Stimulated activated naive CD8-positive, alpha-beta T cell treated with anti-CD3 and anti-CD28 coated beads, Interleukin-15, Interleukin-2, amounts not matched to agents 100 ng/mL and 50 ng/mL, for 24 hours (primary cell): ENCODE data around the gene CELA3A.

Source experiments
- H3K27ac Mint-ChIP-seq: one replicate; pipeline ENCODE4 v1.8.0; 2021; ENCODE audit warnings: mild to moderate bottlenecking, mixed read lengths
- H3K27me3 Mint-ChIP-seq: one replicate; pipeline ENCODE4 v1.8.0; 2021; ENCODE audit warnings: mixed read lengths
- H3K36me3 Mint-ChIP-seq: one replicate; pipeline ENCODE4 v1.8.0; 2021; ENCODE audit warnings: low read depth, mixed read lengths
- H3K4me1 Mint-ChIP-seq: one replicate; pipeline ENCODE4 v1.8.0; 2021; ENCODE audit warnings: low read depth, mixed read lengths
- H3K4me3 Mint-ChIP-seq: one replicate; pipeline ENCODE4 v1.8.0; 2021; ENCODE audit warnings: mild to moderate bottlenecking, mixed read lengths
- H3K9me3 Mint-ChIP-seq: one replicate; pipeline ENCODE4 v1.8.0; 2021; ENCODE audit warnings: mixed read lengths

CELA3A gene

DNA sequence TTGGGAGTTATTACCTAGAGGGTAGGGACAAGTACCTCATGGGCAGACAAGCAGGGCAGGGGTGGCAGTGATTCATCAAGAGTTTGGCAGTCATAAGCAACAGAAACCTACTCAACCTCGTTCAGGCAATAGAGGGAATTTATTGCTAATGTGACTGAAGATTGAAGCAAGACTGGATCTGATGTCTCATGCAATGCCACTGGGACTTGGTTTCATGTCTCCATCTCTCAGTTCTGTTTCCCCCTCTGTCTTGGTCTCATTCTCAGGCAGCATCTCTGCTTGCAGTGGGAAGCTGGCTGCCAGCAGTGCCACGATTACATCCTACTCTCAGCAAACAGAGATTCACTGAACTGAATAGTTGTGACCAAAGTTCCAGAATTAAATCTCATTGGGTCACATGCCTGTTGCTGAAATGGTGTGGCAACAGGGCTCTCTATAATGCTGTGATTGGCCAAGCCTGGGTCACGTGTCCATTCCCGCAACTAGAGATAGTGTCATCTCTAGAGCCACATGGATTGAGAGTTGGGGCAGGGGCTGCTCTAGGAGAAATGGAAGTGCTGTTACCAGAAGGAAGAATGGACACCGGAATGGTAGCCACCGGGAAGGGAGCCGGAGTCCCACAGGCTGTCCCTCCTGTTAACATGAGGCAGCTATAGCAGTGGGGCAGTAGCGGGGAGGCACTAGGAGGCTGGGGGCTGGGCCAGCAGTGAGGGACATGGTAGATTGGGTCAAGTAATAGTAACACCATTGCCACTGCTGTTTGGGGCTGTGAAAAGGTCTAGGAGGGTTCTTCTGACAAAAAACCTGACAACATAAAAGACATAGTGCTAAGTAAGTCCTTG, 47.1 kb downstream of the CELA3A start:
- peaks cover 5% of the 10 kb centered on the region for H3K9me3 Mint-ChIP-seq
- peaks cover 60% of the 10 kb centered on the region for H3K4me1 Mint-ChIP-seq
- H3K27ac Mint-ChIP-seq: peak overlapping the region; percentile 90
- no peak overlapping the region for H3K4me3 Mint-ChIP-seq
- no peaks in the 10 kb centered on the region for H3K27me3 Mint-ChIP-seq
- H3K36me3 Mint-ChIP-seq: peaks cover 8% of the 10 kb centered on the region

DNA sequence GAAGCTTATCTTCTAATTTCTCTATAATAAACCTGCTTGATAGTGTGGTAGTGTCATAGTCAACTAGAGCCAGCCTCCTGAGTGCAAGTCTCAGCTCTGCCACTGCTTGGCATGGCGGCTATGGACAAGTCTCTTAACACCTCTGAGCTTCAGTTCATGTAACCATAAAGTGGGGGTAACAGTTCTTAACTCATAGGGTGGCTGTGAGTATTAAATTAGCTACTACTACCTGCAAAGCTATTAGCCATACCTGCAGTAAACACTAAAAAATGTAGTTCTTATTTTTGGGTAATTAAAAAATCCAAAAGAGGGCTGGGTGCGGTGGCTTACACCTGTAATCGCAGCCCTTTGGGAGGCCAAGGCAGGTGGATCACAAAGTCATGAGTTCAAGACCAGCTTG, 48.9 kb downstream of the CELA3A start:
- Mint-ChIP-seq H3K27ac (no peak overlapping the region), H3K36me3 (peaks cover 20% of the 10 kb centered on the region), H3K9me3 (peaks cover 3% of the 10 kb centered on the region), H3K27me3 (no peaks in the 10 kb centered on the region), H3K4me3 (no peak overlapping the region), H3K4me1 (peaks cover 65% of the 10 kb centered on the region)

DNA sequence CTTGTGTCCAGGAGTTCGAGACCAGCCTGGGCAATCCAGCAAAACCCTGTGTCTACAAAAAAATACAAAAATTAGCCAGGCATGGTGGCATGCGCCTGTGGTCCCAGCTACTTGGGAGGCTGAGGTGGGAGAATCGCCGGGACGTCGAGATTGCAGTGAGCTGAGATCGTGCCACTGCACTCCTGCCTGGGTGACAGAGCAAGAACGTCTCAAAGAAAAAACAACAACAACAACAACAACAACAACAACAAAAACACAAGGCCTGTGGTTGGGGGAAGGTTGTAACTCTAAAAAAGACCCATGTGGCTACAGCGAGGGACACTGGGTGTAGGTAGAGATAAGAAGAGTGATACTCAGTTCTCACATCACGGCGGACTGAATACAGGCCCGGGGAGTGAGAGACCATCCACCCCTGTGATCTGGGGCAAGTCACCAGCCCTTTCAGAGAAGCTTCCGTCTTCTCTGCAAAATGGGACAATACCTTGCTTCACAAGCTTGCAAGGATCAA, 50.2 kb downstream of the CELA3A start:
- Mint-ChIP-seq H3K4me1 (peaks cover 72% of the 10 kb centered on the region), H3K9me3 (no peaks in the 10 kb centered on the region), H3K36me3 (peaks cover 30% of the 10 kb centered on the region), H3K27me3 (no peaks in the 10 kb centered on the region), H3K27ac (peak overlapping the region; percentile 85), H3K4me3 (peak overlapping the region; percentile 79)

DNA sequence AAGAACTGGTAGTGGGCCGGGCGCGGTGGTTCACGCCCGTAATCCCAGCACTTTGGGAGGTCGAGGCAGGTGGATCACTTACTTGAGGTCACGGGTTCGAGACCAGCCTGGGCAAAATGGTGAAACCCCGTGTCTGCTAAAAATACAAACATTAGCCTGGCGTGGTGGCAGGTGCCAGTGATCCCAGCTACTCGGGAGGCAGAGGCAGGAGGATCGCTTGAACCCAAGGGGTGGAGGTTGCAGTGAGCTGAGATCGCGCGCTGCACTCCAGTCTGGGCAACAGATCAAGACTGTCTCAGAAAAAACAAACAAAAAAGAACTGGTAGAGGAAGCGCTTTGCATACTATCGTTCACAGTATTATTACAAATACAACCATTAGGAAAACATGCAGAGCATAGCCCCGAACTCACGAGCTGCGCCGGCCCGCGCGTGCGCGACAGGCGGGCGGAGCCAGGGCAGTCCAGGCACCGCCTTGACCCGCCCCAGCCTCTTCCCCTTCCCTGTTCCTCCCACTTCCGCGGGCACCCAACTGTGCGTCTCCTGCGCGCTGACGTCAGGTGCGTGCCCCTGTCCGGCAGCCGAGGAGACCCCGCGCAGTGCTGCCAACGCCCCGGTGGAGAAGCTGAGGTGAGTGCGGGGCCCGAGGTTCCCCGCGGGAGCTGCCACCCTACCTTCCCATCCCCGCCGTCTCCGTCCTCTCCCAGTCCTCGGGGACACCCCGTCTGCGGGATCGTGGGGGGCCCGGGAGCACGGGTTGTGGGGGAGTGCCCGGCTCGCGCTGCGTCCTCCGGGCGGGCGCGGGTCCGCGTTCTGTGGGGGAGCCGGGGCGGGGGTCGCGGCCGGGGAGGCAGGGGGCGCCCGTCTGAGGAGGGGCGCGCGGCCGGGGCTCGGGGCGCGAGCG, 50.9 kb downstream of the CELA3A start, which contains the start of gene CDC42:
CDC42 (plus strand) TSS at position 595 of the 902 bp plus-strand sequence. CDS start 25,770 bp downstream, outside the sequence.
- peaks cover 72% of the 10 kb centered on the region for H3K4me1 Mint-ChIP-seq
- H3K36me3 Mint-ChIP-seq: peaks cover 36% of the 10 kb centered on the region
- no peaks in the 10 kb centered on the region for H3K27me3 Mint-ChIP-seq
- H3K27ac Mint-ChIP-seq: peak within 1 kb of the TSS; percentile 97
- H3K4me3 Mint-ChIP-seq: peak within 1 kb of the TSS; percentile 96
- no peaks in the 10 kb centered on the region for H3K9me3 Mint-ChIP-seq

DNA sequence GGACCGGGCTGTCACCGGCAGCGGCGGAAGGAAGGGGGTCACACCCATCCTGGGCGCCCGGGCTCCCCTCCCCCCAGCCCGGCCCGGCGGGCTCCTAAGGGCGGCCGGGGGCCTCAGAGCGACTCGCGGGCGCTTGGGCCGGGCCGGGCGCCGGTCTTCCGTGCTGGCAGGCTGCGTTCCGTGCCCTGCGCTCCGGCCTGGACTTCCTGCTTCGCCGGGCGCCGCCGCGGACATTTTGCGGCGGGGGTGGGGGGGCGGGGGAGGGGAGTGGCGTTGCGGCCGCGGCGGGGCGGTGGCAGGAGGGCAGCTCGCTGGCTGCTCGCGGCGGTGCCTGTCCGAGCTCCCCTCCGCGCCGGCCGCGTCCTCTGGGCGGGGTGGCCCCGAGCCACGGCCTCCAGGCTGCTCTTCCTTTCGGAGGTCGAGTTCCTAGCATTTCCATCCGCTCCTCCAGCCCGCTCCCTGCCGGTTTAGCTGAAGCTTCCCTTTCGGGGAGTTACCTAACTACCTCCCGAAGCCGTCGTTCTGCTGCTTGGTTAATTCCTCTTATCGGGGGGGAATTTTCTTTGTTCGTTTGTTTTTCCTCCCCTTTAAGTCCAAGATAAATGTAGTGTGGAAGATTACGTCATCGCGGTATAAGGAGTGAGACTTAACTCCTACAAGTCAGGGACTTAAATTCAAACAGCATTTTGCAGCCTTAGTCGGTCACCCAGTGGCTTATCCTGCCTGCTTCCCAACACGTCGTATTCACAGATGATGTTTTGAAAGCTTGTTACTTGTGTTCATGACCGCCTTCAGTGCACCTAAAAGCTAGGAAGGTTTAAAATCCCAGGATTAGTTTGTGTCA, 51.8 kb downstream of the CELA3A start:
- Mint-ChIP-seq H3K4me1 (peaks cover 72% of the 10 kb centered on the region), H3K27me3 (no peaks in the 10 kb centered on the region), H3K4me3 (peak overlapping the region; percentile 96), H3K36me3 (peaks cover 45% of the 10 kb centered on the region), H3K9me3 (no peaks in the 10 kb centered on the region), H3K27ac (peak overlapping the region; percentile 97)

DNA sequence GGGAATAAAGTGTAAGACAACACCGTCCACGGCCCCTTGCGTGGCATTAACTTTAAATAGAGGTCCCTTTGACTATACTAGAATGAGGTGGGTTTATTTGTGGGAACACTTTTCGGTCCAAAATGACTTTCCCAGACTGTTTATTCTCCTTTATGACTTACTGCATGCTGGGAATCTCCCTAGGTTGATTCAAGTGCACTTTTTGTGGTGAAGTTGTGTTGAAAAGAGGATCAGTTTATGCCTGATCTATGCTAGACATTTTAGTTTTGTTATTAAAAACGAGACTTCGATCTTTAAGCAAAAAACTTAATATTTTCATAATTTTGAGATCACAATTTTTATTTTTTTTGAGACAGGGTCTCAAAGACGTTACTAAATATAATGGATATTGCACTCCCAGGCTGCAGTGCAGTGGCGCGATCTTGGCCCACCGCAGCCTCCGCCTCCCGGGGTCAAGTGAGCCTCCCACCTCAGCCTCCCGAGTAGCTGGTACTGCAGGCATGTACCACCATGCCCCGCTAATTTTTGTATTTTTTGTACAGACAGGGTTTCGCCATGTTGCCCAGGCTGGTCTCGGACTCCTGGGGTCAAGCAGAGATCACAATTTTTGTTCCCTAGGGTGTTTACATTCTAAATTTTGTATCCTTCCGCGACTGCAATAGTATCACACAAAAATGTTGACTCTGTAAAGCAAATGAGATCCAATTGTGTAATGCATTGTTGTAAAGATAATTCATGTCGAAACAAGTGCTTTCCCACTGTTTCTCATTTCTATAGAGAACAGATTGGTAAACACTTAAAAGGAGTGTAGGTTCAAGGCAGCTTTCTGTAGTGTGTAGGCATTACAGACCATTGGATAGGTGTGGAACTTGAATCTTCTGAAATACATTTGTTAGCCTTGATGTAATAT, 52.7 kb downstream of the CELA3A start:
- no peaks in the 10 kb centered on the region for H3K9me3 Mint-ChIP-seq
- H3K27ac Mint-ChIP-seq: peak overlapping the region; percentile 97
- peak overlapping the region; percentile 96 for H3K4me3 Mint-ChIP-seq
- H3K36me3 Mint-ChIP-seq: peaks cover 46% of the 10 kb centered on the region
- peaks cover 68% of the 10 kb centered on the region for H3K4me1 Mint-ChIP-seq
- no peaks in the 10 kb centered on the region for H3K27me3 Mint-ChIP-seq

DNA sequence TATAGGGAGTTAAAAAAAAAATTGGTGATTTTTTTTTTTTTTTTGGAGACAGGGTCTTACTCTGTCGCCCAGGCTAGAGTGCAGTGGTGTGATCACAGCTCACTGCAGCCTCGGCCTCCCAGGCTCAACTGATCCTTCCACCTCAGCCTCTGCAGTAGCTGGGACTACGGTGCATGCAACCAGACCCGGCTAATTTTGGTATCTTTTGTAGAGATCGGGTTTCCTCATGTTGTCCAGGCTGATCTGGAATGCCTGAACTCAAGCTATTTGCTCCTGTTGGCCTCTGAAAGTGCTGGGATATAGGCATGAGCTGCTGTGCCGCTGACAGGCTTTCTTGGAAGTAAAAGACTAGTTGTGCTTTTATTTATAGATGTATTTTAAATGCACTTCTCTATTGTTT, 54.0 kb downstream of the CELA3A start:
- Mint-ChIP-seq H3K4me1 (peaks cover 76% of the 10 kb centered on the region), H3K9me3 (no peaks in the 10 kb centered on the region), H3K36me3 (peaks cover 46% of the 10 kb centered on the region), H3K27ac (peak overlapping the region; percentile 69), H3K27me3 (no peaks in the 10 kb centered on the region), H3K4me3 (peak overlapping the region; percentile 69)

DNA sequence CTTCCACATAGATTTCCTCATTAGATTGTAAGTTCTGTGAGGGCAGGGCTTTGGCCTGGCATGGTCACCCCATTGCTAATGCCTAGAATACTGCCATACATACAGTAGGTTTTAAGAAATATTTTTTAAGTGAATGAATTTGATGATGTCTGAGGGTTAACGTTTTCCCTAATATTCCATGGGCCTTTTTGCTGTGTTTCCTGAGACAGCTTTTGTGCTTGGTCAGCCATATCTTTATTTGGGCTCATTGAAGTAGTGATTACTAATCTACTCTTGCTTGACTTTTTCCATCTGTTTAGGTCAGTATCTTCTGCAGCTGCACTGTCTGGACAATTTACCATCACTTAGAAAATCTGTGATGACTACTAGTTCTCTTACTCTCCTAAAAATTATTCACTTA, 54.6 kb downstream of the CELA3A start:
- Mint-ChIP-seq H3K27me3 (no peaks in the 10 kb centered on the region), H3K4me1 (peaks cover 82% of the 10 kb centered on the region), H3K36me3 (peaks cover 46% of the 10 kb centered on the region), H3K4me3 (peak overlapping the region; percentile 61), H3K27ac (peak overlapping the region; percentile 46), H3K9me3 (no peaks in the 10 kb centered on the region)

DNA sequence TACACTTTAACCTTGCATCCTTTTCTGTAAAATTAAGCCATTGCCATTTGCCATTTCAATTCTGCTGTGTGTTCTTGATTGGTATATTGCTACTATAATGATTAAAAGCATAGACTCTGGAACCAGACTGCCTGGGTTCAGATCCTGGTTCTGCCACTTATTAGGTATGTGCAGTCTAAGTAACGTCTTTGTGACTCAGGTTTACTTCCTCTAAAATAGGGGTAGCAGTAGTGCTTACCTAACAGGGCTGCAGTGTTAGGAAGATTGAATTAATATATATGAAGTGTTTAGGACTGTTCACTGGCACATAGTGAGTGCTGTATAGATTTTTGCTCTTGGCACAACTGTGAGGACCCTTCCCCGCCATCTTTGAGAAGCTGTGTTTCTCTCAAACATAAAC, 55.5 kb downstream of the CELA3A start:
- peaks cover 46% of the 10 kb centered on the region for H3K36me3 Mint-ChIP-seq
- peaks cover 82% of the 10 kb centered on the region for H3K4me1 Mint-ChIP-seq
- peak overlapping the region; percentile 61 for H3K4me3 Mint-ChIP-seq
- no peaks in the 10 kb centered on the region for H3K27me3 Mint-ChIP-seq
- H3K27ac Mint-ChIP-seq: peak overlapping the region; percentile 49
- no peaks in the 10 kb centered on the region for H3K9me3 Mint-ChIP-seq

DNA sequence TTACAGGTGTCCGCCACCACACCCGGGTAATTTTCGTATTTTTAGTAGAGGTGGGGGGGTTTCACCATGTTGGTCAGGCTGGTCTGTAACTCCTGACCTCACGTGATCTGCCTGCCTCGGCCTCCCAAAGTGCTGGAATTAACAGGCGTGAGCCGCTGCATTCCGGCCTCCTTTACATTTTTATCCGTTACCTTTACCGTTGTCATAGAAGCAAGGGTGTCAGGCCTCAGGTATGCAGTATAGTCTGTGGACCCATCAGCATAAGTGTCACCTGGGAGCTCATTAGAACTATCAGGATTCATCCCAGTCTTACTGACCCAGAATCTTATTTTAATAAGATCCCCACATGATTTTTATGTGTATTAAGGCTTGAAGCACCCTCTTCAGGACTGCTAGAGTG, 56.4 kb downstream of the CELA3A start:
- H3K36me3 Mint-ChIP-seq: peaks cover 54% of the 10 kb centered on the region
- H3K9me3 Mint-ChIP-seq: no peaks in the 10 kb centered on the region
- H3K4me3 Mint-ChIP-seq: no peak overlapping the region
- H3K4me1 Mint-ChIP-seq: peaks cover 86% of the 10 kb centered on the region
- H3K27ac Mint-ChIP-seq: no peak overlapping the region
- H3K27me3 Mint-ChIP-seq: no peaks in the 10 kb centered on the region
